HG02763 (cell line): ENCODE measurements around the gene BTN1A1.
"Not testable (repeated sequence)": the region's sequence is repeated elsewhere in the genome, so short reads cannot be mapped to it uniquely, and the experiment has no call there.

Experiments used
- ATAC-seq: cut with Tn5 transposase; IDR thresholded peaks from one replicate; pipeline ENCODE4 v1.9.1; 2021; ENCODE audit warnings: mild to moderate bottlenecking, moderate library complexity; ENCODE audit not compliant: unreplicated experiment

BTN1A1 gene, protein sequence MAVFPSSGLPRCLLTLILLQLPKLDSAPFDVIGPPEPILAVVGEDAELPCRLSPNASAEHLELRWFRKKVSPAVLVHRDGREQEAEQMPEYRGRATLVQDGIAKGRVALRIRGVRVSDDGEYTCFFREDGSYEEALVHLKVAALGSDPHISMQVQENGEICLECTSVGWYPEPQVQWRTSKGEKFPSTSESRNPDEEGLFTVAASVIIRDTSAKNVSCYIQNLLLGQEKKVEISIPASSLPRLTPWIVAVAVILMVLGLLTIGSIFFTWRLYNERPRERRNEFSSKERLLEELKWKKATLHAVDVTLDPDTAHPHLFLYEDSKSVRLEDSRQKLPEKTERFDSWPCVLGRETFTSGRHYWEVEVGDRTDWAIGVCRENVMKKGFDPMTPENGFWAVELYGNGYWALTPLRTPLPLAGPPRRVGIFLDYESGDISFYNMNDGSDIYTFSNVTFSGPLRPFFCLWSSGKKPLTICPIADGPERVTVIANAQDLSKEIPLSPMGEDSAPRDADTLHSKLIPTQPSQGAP

DNA sequence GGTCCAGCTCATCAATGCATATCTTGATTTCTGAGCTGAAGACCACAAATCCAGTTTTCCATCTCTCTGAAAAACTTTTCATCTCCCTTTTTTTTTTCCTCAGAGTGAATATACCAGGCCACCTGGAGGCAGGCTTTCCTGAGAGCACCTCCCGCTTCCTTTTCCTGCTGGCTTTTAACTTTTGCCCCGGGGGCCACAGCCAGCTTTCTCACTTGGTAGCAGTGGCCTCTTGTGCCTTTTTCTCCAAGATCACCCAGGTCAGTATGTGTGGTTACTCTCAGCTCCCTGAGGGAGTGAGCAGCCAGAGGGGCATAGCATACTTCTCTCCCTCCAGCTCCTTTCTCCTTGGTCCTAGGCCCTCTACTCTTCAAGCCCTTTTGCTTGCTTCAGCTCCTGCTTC, at the start of gene BTN1A1:
BTN1A1 (plus strand) TSS at position 202 of the 400 bp plus-strand sequence. CDS start 984 bp downstream, outside the sequence.
- ATAC-seq, result no peak

DNA sequence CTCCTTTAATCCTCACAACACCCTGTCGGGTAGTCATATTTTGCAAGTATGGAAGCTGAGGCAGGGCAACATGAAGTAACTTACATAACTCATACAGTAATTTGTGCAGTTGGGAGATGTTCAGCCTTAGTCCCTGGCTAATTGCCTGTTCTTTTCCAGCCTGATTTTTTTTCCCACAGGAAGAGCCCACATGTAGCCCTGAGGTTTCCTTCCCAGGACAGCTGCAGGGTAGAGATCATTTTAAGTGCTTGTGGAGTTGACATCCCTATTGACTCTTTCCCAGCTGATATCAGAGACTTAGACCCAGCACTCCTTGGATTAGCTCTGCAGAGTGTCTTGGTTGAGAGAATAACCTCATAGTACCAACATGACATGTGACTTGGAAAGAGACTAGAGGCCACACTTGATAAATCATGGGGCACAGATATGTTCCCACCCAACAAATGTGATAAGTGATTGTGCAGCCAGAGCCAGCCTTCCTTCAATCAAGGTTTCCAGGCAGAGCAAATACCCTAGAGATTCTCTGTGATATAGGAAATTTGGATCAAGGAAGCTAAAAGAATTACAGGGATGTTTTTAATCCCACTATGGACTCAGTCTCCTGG, 47.4 kb upstream of the BTN1A1 start:
- ATAC-seq, result no peak

DNA sequence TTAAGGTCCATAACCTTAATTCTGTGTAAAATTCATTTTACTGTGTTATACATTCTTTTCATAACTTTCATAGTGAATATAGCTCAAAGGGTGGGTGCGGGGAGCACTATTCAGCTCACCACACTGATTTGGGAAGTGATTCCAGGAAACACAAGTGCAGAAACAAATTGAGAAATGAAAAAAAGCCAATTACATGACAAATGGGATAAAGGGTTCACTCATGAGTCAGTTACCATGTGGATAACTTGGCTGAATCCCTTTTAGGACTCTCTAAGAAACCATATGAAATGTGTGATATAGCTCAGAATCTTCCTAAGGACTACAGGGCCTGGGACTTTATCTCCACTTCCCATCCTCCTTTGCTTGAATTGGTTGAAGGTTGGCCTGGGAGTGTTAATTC, 45.5 kb upstream of the BTN1A1 start:
- no peak for ATAC-seq

DNA sequence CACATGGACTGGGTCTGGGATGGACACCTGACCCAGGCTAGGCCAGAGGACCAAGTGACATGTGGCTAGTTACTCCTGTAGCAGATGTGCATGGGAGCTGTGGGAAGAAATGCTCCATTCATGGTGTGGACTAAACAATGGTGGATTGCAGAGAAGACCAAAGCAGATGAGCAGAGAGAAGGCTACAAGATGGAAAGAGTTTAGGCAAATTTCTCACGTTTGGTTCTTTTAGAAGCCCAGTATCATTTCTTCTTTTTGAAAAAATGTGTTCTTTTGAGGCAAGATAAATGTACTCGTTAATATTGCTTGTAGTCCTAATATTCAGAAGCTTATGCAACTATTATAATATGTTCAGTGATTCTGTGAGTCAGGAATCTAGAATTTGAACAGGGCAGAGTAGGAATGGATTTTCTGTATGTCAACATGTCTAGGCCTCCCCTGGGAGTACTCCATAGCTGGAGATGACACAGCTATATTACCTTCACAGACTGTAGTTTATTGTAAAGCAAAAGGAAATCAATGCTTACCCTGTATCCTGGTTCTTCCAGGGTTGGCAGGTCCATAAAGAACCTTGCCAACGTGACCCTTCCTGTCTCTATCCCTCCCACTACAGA, 44.6 kb upstream of the BTN1A1 start:
- ATAC-seq, result no peak

DNA sequence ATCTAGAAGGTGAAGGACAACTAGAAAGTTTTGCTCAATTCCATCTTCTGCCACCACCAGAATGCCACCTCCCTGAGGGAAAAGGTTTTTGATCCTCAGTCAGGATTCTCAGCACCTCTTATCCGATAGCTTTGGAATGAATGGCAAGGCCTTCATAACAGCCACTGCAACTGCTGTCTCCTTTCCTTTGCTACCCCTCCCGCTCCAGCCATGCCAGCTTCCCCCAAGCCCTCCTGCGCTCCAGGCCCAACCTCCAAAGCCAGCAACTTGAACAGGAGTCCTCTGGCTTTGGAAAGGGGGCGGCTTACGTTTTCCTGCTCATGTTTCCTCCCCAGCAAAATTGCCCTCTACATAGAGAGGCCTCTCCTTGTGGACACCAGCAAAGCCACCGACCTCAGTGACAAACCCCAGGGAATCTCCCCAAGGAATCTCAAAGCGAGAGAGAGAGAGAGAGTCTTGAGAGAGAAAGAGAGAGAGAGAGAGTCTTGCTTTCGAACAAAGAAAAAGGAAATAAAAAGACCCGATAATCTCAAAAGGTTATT, 42.8 kb upstream of the BTN1A1 start:
- ATAC-seq, result peak; percentile 13

DNA sequence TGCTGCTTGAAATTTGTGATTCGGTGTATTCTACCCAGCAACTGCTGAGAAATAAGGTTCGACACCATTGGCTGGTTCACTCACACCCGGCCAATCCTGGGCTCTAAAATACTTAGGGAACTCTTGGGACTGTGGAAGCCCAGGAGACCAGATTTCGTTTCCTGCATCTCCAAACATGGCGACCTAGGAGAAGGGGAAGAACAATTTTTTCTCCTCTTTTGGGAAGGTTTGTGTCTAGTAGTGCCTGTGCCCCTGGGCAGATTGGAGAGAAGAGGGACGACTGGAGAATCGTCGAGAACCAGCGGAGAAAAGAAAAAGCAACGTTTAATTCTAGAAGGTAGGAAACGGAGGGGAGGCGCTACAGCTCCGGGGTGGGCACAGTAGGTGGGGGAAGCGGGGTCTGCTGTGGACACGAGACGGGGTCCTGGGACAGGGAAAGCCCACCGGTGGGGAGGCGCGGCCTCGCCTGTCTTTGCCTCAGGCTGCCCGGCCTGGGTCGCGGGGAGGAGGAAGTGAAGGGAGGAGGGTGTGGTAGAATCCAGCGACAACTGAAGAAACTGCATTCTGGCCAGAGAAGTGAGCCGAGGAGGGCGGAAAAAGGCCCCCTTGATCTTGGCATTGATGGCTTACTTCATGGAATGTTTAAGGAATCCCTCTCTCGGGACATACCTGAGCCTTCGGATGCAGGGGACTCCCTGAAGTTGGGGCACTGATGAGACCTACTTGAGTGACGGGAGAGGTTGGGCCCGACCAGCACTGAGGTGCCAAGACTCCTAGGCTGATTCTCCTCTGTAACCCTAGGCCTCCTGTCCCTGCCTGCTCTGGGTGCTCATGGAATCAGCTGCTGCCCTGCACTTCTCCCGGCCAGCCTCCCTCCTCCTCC, 42.1 kb upstream of the BTN1A1 start, which contains the start of gene BTN2A1:
BTN2A1 (plus strand) TSS at position 150 of the 883 bp plus-strand sequence; CDS start at position 832, 682 bp downstream.
- ATAC-seq, result peak; percentile 93

DNA sequence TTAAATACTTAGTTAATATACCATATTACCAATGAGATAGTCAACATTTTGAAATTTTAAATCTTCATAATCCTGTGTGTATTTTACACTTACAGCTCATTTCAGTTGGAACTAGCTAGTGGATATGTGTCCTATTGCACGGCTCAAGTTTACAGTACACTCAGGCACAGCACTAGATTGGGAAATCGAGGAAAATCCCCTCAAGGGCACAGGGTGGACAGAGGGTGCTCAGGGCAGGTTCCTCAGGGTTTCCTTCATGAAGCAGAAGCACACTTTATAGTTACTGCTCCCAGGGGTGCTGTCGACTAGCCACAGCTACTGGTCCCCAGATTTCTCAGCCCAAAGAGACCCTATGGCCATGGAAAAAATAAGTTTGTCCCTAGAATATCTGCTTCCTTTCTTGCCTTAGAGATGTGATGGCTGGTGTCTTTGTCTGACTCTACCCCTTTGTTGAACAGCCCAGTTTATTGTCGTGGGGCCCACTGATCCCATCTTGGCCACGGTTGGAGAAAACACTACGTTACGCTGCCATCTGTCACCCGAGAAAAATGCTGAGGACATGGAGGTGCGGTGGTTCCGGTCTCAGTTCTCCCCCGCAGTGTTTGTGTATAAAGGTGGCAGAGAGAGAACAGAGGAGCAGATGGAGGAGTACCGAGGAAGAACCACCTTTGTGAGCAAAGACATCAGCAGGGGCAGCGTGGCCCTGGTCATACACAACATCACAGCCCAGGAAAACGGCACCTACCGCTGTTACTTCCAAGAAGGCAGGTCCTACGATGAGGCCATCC, 40.9 kb upstream of the BTN1A1 start:
- no peak for ATAC-seq

DNA sequence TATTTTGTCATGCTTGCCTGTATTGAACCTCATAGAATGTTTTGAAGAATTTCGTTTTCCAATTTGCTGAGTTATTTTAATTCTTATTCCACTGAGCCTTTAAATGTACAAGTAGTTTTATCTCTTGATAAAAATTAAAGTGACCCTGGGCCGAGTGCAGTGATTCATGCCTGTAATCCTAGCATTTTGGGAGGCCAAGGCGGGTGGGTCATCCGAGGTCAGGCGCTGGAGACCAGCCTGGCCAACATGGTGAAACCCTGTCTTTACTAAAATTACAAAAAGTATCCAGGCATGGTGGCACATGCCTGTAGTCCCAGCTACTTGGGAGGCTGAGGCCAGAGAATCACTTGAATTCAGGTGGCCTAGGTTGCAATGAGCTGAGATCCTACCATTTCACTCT, 38.8 kb upstream of the BTN1A1 start:
- ATAC-seq, result not testable (repeated sequence)

DNA sequence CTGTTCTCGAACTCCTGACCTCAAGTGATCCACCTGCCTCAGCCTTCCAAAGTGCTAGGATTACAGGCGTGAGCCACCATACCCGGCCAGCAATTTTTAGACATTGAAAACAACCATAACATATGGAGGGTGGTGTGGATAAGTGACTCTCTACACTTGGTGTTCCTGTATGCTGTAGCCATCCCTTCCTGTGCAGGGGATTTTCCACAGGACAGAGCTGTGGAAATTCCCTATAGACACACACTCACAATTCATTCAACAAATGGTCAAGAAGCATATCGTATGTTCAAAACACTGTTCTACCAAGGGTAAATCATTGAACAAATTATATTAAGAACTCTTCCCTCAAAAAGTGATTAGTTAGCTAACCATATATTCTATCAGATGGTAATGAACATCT, 36.1 kb upstream of the BTN1A1 start:
- no peak for ATAC-seq

DNA sequence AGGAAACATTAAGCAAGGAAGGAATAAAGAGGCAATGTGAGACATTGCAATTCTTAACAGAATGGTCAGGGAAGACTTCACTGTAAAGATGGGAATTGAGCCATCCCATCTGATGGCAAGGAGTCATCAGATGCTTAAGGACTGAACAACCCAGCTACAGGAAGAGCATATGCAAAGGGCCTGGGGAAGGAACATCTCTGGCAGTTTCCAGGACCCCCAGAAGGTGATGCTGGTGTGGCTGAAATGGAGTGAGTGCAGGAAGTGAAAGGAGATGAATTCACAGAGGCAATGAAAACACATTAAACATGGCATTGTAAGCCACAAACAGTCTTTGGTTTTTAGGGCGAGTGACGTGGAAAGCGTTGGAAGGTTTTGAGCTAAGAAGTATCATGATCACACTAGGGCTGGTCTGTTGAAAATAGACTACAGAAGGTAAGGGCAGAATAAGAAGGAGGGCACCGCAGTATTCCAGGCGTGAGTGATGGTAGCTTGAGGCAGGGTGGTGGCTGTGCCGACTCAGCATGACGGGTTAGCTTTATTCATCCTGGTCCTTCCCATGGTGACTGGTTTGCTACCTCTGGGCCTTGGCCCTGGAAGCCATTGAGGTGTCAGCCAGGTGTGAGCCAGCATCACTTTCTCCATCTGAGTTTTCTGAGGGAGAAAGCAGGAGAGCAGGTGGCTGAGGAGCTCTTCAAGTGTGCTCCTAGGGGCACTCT, 35.5 kb upstream of the BTN1A1 start:
- no peak for ATAC-seq

DNA sequence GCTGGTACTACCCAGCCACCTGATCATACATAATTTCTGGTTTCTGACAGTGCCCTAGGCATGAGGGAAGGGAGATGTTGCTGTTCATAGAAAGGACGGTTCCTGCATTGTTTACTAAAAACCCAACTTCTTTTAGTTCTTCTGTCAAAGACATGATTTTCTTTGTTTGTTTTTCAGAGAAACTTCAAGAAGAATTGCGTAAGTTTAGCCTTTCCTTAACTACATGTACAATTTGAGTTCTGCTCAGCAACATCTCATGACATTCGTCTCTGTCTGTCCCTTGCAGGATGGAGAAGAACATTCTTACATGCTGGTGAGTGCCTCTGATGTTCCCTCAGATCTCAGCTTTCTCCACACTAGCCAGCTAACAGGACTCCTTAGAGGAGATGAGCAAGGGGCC, 34.3 kb upstream of the BTN1A1 start:
- no peak for ATAC-seq

DNA sequence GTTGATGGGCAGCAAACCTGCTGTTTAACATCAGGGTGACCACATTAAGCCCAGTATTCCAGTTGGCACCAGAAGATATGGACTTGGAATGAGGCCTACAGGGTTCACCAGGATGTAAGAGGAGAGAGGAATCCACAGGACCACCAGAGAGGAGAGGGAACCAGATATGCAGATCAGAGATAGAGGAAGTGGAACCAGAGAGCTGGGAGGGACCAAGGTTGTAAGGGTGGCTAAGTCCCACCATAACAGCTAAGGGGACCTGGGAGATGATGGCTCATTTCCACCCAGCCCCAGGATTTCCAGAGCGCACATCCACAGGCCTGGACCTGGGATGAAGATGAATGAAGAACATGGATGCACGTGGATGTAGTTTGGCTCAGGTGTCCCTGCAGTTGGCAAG, 31.3 kb upstream of the BTN1A1 start:
- no peak for ATAC-seq

DNA sequence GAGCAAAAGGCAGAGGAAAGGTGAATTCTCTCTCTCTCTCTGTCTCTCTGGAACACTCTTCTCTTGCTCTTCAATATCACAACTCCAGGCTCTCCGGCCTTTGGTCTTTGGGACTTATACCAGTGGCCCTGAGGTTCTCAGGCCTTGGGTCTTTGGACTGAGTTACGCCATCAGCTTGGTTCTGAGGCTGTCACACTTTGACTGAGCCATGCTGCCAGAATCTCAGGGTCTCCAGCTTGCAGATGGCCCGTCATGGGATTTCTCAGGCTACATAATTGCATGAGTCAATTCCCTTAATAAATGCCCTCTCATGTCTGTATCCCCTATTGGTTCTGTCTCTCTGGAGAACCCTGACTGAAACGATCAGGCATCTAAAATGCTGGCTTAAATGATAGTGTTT, 29.5 kb upstream of the BTN1A1 start:
- ATAC-seq, result no peak

DNA sequence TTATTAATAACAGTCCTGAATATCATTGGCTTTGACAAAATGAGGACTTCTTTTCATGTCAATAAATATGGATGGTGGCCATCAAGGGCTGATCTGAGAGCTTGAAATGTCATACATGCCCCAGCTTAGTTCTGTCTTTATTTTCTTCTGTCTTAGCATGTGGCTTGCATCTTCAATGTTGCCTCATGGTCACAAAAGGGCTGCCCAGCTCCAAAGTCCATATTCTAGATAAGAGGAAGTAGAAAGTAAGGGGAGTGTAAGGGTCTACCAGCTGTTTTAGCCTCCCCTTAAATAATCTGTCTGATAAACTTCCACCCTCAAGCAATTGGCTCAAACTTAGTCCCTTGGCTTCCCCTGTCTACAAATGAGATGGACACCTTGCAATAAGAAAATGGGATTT, 28.1 kb upstream of the BTN1A1 start:
- no peak for ATAC-seq

DNA sequence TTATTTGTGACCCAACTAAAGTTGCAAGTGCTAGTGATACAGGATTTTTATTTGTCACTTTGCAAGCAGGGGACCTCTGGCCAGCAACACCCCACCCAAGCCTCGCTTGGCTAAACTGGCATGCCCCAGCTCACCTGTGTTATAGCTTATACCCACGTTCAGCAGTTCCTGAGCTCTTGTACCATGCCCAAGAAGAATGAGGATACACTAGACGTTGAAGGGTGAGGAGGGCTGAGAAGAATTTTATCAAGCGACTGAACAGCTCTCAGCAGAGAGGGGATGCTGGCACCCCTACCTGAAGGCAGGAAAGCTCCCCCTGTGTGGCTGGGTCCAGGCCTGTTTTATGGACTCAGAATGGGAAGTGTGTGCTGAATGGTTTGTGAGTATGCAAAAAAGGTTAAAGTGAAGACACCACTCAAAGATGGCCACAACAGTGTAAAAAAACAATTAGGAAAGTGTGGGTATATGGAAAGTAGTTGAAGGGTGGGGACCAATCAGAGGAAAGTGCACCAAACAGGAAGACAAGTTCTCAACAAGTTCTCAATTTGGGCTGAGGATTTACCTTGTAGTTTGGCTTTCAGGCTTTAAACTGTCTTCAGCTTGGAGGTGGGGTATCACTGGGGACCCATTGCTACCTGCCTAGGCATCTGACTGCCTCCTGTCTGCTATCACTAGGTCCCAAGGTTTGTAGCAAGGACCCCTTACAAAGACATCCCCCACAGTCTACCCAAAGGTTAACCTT, 27.4 kb upstream of the BTN1A1 start:
- ATAC-seq, result no peak

DNA sequence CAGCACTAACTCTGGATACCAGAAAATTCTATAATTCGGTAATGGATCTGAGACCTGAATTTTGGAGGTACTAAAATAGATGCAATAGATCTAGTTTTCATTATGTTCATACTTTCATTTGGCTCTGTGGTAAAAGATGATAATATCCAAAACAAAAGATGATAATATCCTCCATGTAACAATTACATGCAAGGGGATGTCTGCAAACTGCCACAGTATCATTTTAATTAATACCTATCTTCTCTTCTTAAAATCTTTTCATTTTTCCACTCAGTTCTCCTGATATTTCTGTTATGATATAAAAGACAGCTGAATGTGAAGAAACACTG, 26.7 kb upstream of the BTN1A1 start:
- no peak for ATAC-seq

DNA sequence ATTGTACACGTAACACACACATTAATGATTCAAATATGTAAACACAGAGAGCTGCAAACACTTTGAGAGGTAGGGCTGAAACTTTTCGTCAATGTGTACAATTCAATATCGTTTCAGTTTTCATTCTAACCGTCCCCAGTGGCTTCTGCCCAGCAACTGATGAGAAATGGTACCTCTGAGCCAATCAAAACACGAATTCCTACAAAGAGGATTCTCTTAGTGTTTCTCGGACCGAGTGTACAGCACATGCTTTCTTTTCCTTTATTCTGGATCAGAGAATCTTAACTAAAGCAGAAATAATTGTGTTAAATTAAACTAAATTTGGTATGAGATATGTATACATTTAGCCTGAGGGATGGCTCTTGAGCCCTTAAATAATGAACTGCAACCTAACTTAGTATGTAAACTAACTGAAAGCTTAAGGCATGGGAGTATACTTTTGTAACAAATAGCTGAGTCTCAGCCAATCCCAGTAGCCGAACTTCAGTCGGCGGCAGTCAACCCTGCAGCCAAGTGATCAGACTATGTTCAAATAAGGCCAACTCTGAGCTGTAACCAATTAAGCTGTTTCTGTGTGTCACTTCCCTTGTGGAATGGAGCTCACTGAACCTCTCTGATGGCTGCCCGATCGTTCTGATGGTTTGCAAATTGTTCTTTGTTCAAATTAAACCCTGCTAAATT, 26.2 kb upstream of the BTN1A1 start:
- ATAC-seq, result peak; percentile 93

DNA sequence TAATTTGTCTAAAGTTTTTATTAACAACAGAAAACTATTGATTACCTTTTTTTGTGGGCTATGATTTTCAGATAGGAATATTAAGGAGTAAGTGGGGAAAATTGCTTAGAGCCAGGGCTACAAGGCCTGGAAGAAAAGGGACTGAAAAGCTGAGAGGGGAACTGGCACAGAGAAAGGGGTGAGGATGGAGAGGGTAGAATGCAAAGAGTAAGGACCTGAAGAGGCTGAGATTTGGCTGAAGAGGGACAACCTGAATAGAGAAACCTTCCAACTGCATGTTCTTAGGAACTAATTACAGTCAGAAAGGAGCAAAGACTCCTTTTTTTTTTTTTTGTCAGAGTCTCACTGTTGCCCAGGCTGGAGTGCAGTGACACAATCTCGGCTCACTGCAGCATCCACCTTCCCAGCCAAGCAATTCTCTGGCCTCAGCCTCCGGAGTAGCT, 25.6 kb upstream of the BTN1A1 start:
- ATAC-seq, result no peak
